Activated naive CD4-positive, alpha-beta T cell treated with Interleukin-2 at 50 U/mL for 16 hours (primary cell): ENCODE measurements around the gene TMCC3.
"Not testable (repeated sequence)": the region's sequence is repeated elsewhere in the genome, so short reads cannot be mapped to it uniquely, and the experiment has no call there.

Source experiments
- DNase-seq: peaks from one replicate; pipeline ENCODE4 v3.0.0-alpha.2; 2020

Gene TMCC3

DNA sequence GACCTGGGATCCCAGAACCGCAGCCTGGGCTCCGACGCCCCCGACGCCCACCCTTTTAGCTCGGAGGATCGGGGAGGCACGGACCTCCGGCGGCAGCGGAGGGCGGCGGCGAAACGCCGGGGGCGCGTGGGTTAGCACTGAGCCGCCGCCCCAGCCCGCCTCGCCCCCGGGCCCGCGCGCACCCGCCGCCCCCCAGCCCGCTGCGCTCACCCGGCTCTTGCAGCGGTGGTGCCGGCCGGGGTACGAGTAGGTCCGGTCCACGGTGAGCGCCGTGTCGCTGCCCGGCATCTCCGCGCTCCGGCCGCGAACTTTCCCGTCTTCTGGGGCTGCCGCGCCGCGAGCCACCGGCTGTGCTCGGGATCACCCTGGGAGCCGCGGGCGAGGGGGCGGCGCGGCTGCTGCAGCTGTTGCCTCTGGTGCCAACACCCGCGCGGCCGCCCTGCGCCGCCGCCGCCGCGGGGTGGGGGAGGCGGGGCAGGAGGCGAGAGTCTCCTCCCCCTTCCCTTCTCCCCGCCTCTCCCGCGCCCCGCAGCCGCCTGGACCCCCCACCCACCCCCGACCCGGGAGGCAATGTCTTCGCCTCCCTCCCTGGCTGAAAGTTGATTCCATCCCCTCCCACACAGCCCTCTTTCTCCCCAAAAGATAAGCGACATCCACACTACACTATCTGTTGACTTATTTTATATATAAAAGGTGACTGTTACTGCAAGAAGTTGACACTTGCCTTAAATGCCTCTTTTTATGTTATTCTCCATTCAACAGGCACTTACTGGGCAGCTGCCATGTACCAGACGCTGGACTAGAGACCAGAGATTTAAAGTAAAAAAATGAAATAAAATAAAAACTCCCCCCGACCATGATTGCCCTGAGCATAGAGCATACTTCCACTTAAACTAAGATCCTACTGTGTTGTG, at the start of gene TMCC3:
TMCC3 (minus strand) TSS at position 415 of the 914 bp plus-strand sequence; CDS start at position 288, 127 bp downstream.
- DNase-seq, result peak; percentile 20

GRCh38 chr12:94699801-94700200, 49.4 kb upstream of the TMCC3 start:
- DNase-seq, result no peak

GRCh38 chr12:94698578-94698977, 48.2 kb upstream of the TMCC3 start:
- no peak for DNase-seq

DNA sequence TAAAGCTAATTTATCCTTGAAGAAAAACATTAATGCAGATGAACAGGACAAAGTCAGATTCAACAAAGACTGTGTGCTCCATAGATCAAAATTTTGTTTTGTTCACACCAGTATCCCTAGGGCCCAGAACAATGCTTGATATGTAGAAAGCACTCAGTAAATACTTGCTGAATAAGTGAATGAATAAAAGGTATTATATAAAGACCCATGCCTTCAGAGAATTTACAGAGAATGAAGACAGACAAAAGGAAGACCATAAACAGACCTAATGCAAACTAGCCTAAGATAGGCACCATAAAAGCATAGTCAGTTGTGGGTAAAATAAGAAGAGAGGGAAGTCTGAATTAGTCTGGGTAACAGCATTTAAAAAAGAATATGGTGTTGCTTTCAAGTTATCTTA, 47.3 kb upstream of the TMCC3 start:
- DNase-seq, result no peak

GRCh38 chr12:94694732-94695131, 44.4 kb upstream of the TMCC3 start:
- no peak for DNase-seq

- not testable (repeated sequence) for DNase-seq
Measured at GRCh38 chr12:94692826-94693225, 42.5 kb upstream of the TMCC3 start.

DNA sequence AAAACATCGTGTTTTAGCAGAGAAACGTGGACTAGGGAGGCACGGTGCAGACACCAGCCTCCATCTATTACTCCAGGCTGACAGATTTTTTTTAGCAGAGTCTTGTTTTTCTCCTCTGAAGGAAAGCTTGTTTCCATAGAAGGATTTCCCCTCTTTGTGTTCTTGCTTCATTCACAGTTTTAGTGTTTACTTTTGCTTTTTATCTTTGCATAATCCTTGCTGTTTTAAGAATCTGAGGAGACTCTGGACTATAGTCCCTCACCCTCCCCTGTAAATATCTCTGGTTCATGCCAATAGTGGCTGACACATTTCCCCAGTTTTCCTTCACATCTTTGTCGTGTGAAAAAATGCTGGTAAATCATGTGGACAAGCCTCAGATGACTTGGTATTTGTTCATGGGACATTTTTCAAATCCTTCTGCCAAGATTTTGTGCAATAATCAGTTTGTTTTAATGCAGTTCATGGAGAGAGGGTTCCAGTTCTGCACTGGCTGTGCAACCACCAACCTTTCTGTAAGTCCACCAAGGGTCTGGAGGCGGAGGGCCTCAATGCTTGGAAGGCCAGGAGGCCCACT, 39.9 kb upstream of the TMCC3 start:
- no peak for DNase-seq

DNA sequence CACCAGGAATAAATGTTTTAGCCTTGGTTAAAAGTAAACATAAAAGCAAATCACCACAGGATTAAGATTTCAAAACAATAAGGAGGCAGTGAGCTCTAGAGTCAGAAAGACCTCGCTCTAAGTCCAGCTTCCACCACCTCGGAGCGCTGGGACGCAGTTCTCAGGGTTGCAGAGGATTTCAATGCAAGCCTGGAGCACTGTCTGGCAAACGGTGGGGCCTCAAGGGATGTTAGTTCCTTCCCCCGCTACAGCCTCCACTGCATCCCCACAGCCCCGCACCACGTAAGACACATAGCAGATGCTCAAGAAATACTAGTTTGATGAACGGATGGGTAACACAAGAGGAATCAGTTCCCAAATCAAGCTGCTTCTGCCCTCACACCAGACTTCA, 39.3 kb upstream of the TMCC3 start:
- DNase-seq, result no peak

DNA sequence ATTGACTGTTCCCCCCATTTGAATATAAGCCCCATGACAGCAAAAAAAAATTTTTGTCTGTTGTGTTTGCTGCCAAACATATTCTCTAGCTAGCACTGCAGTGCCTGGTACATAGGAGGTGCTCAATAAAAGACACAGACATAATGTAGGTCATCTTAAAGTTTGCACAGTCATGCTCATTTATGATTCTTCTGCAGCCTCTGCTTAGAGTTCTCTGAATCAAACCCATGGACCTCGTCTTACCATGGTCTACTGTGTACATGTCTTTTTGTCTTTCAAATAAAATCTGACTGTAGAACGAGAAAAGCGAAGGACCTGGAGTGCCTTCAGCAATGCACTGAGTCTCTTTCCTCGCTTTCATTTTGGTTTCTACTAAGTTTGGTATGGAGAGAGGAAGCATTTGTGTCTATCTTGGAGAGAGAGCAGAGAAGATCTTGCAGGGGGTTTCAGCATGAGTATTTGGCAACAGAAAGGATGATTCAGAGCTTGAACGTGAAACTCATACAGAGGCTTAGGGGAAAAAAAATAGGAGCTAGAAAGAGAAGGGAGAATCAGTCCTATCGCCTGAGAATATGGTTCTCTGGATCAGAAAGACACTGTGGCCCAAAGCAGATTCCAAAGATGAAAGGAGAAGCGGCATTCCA, 38.8 kb upstream of the TMCC3 start:
- DNase-seq, result no peak

GRCh38 chr12:94687891-94688290, 37.5 kb upstream of the TMCC3 start:
- DNase-seq, result no peak

DNA sequence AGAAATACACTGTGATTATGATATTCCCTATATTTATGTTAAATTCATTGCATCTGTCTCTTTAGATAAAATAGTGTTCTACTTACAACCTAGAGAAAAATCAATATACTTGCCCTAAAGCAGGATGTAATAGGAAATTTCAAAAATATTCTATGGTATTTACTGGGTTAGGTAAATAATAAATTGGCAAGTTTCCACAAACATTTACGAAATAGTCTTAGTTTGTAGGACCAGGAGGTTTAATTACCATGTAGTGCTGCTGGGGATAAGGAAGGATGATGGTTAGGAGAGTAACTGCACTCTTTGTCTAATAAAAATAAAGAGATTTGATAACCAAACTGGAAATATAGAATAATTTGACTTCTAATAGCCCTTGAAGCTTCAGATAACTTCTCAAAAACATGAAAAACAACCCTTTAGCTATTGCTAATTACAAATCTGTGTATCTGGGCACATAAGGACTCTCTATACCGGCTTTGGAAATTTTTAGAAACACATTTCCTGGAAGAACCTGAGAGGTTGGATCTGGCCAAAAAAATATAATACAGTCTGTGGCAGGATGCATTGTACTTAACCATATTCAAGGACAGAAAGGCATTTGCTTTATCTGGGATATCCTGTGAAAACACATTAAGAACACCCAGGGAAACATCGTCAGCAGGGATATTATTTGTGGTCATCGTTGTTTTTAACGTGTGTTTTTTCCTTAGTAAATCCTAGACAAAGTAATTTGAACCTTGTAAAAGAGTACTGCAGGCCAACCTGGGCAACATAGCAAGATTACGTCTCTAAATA, 36.7 kb upstream of the TMCC3 start:
- no peak for DNase-seq

GRCh38 chr12:94684416-94685142, 34.2 kb upstream of the TMCC3 start:
- DNase-seq, result no peak

GRCh38 chr12:94679554-94680195, 29.3 kb upstream of the TMCC3 start:
- DNase-seq, result no peak

- DNase-seq, result no peak
Measured at GRCh38 chr12:94678849-94679248, 28.5 kb upstream of the TMCC3 start.

DNA sequence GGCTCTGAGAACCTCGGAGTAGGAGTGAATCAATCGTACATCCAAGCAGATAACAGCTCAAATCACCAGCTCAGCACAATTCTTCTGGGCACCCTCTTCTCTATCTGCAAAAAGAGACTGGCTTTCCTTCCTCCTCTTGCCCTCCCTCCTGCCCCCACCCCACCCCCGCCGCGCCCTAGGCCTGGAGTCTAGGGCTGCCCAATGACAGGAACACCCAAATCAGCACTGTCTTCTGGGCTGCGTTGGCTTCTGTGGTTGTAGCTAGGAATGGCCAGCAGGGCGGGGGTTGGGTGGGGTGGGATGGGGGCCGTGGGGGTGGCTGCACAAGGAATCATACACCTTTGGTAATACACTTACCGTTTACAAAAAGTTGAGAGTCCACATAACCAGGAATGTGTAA, 28.0 kb upstream of the TMCC3 start:
- no peak for DNase-seq

- DNase-seq, result no peak
Measured at GRCh38 chr12:94677778-94678177, 27.4 kb upstream of the TMCC3 start.

GRCh38 chr12:94676922-94677321, 26.6 kb upstream of the TMCC3 start:
- DNase-seq, result no peak

DNA sequence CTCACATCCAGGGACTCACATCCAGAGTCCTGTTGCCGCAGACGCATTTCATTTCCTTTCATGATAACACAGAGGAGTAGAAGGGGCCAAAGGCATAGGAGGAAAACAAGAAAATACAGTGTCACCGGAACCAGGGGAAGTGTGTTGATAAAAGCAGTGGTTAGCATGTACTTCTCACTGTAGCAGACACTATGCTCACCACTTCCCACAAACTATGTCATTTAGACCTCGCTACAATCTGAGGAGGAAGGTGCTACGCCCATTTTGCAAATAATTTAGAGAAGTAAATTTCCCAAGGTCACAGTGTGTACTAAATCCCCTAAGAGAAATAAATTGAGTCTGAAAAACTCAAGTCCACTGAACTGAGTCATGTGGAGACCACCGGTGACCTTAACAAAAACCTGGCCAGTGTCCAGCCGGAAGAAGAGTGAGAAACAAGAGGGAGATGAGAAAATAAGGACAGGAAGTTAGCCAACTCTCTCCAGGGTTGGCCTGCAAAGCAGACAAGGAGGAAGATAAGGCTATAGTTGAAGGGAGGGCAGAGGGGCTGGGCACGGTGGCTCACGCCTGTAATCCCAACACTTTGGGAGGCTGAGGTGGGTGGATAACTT, 25.8 kb upstream of the TMCC3 start:
- DNase-seq, result no peak

DNA sequence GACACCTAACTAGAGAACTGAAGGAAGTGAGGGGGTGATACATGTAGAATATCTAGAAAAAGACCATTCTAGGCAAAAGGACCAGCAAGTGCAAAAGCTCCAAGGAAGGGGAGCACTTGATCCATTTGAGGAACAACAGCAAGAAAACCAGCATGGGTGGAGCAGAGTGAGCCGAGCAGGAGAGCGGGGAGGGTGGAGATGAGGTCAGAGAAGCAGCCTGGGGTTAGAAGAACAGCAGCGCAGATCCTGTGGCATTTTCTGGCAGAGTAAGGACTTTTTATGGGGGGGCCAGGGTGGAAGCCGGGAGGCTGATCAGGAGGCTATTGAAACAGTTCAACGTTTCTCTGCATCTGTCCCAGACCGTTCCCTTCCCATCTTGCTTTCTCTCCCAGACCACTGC, 24.5 kb upstream of the TMCC3 start:
- DNase-seq, result no peak

GRCh38 chr12:94674051-94674451, 23.7 kb upstream of the TMCC3 start:
- no peak for DNase-seq

DNA sequence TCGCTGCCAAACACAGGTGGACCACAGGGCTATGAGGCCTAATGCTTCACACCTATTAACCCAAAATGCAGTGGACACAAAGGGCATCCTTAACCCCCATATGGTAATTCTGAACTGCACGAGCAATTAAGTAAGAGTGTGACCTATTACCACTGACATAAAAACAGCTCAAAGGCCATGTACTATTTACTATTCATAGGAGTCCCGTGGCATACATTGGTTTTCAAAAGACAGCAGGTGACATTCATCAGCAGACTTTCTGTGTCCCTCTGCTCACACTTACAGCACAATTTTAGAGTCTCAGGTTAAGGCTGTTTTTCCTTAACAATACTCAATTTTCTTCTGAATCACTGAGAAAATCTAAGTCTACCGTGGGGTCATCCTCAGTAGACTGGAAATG, 23.1 kb upstream of the TMCC3 start:
- no peak for DNase-seq
